GM12873 (cell line): ENCODE results near the gene AUNIP.

Experiments
- TF ChIP-seq, protein P1 (sequence below): IDR thresholded peaks from 2 replicates; pipeline ENCODE4 v1.5.1; 2012; ENCODE audit warnings: low read depth, mild to moderate bottlenecking, moderate library complexity, low read length, control low read depth; ENCODE audit not compliant: insufficient read depth; ENCODE audit errors: missing control alignments

AUNIP gene

DNA sequence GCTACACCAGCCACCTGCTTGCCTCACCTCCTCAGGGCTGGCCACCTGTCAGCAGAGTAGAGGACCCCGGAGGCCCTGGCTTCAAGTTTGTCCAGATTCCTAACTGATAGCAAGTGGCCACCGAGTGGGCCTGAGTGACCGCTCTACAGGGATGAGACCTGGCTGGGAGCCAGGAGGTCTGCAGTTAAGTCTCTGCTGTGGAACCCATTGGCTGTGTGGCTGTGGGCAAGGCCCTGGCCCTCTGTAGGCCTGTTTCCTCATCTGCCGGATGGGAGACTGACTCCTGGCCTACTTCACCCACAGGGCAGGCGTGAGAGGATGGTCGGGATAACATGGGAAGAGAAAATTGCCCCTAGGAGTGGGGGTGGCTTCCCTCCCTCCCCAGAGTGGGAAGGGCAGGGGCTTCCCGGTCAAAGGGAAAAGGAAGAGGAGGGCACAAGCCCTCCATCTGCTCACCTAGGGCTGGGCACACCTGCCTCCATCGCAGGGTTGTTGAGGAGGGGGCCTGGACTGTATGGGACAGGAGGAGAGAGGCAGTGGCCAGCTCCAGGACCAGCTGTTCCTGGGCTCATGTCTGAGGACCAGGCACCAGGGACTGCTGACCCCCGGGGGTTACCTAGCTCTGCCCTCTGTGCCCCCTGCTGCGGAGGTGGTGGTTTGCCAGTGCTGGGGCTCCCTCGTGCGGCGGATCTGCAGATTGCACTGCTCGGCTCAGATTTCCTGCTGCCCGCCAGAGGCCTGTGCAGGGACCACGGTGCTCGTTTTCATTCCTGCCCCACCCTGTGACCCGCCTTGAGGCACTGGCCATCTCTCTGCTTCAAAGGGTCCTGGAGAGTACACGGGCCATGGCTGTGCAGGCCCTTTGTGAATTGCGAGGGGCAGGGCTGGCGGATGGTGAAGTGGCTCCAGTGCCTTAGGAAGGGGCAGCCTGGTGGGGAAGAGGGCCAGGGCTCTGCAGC lies 48.6 kb downstream of the AUNIP start:
- TF ChIP-seq, protein P1, sequence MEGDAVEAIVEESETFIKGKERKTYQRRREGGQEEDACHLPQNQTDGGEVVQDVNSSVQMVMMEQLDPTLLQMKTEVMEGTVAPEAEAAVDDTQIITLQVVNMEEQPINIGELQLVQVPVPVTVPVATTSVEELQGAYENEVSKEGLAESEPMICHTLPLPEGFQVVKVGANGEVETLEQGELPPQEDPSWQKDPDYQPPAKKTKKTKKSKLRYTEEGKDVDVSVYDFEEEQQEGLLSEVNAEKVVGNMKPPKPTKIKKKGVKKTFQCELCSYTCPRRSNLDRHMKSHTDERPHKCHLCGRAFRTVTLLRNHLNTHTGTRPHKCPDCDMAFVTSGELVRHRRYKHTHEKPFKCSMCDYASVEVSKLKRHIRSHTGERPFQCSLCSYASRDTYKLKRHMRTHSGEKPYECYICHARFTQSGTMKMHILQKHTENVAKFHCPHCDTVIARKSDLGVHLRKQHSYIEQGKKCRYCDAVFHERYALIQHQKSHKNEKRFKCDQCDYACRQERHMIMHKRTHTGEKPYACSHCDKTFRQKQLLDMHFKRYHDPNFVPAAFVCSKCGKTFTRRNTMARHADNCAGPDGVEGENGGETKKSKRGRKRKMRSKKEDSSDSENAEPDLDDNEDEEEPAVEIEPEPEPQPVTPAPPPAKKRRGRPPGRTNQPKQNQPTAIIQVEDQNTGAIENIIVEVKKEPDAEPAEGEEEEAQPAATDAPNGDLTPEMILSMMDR: peak; percentile 98

DNA sequence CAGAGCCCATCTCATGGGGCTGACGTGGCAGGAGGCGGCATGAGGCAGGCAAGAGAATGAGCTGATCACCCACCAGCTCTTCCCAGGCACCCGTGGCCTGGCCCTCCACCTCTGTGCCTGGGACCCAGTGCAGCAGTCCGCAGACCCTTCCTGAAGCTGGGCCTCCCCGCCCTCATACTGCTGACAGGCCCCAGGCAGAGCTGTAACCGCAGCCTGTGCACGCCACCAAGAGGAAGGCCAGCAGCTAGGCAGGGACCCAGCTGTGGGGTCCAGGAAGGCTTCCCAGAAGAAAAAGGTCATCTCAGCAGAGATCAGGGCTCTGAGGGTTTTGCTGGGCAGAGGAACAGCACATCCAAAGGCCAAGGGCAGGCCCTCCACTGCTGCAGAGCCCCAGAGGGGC lies 49.3 kb downstream of the AUNIP start:
- TF ChIP-seq, protein P1: no peak

DNA sequence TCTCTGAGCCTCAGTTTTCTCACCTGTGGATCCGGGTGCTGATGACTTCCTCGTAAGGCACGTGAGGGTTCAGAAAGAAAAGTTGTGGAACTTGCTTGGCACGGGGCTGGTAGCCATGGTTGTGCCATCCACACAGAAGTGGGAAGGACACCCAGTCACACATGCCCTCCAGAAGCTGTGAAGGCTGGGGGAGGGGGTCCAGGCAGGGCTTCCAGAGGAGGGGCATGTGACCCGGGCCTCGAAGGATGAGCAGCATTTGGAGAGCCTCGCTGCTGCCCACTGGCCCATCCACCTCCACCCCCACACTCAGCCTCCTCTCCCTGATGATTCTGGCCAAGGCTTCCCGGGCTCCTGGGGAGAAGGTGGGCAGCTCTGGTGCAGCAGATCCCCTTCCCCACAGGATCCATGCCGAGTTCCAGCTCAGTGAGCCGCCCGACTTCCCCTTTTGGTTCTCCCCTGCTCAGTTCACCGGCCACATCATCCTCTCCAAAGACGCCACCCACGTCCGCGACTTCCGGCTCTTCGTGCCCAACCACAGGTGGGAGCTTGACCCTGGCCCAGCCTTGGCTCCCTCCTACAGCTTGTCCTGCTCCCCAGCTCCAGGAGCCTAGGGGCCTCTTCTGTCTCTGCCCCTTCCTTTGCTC lies 49.9 kb downstream of the AUNIP start:
- TF ChIP-seq, protein P1: no peak

DNA sequence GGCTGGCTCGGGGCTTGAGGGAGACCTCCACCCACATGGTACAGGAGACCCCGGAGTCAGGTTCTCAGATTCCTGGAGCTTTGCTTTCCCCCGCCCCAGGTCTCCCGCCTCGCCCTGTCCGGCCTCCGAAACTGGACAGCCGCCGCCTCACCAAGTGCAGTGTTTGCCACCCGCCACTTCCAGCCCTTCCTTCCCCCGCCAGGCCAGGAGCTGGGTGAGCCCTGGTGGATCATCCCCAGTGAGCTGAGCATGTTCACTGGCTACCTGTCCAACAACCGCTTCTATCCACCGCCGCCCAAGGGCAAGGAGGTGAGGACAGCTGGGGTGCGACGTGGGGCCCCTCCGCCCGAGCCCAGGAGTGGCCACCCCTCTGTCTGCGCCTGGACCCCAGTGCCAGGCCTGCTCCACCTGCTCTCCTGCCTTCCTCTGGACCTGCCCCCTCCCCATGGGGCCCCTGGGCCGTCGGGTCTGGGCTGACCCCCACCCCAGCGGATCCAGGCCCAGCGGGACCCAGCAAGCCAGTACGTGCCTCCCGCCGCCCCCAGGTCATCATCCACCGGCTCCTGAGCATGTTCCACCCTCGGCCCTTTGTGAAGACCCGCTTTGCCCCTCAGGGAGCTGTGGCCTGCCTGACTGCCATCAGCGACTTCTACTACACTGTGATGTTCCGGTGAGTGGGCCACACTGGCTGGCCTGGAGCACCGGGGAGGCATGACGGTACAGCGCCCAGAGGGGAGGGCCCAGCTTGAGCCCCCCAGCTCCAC lies 50.6 kb downstream of the AUNIP start:
- TF ChIP-seq, protein P1: no peak

DNA sequence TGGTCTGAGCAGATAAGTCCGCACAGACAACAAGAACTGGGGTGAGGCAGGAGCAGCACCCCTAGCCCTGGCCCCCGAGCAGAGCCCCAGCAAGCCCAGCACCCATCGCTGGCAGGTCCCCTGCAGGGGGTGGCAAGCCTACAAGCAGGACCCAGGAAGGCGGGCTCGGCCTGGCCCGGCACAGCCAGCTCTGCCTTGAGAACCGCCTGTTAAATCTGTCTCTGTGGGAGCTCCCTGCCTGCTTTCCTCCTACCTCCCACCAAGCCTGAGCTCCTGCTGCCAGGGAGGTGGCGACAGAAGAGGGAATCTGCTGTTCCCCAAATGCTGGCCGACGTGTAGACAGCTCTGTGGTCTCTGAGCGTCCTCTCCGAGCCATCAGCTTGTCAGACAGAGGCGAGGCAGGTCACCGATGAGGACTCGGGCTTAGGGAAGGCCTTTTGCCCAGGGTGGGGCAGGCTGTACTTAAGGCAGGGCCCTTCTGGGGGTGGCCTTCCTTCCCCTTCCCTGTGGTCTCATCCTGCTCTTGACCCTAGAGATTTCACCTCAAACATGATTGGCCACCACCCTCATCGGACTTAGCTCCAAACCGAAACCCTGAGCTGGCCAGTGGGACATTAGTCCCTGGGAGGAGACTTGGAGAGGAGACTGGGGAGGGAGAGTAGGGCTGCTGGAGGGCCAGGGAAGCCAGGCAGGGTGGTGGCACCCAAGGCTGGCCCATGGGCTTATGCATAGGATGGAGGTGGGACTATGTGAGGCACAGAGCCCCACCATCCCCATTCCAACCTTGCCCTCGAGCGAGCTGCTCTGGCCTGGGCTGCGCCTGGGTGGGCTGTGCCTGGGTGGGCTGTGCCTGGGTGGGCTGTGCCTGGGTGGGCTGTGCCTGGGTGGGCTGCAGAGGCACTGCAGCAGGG lies 51.5 kb downstream of the AUNIP start:
- TF ChIP-seq, protein P1: no peak

DNA sequence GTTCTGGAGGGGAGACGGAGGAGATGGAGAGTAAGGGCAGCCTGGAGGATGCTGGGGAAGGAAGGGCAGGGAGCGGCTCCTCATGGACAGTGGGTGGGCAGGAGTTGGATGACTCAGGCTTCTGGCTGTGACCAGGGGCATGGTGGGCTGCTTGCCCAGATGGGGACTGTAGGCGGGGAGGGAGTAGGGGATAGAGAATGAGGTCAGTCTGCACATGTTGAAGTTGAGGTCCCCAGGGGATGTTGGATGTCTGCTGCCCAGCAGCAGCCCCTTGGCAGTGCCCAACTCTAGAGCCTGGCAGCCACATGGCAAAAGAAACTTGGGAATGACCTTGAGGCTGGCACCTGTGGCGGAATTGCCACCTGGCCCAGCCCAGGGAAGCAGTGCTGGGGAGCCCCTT lies 52.8 kb downstream of the AUNIP start:
- TF ChIP-seq, protein P1: no peak
